Hepatocyte (in vitro differentiated cells): ENCODE measurements around the gene PCK1.
"Not testable (repeated sequence)": the region's sequence is repeated elsewhere in the genome, so short reads cannot be mapped to it uniquely, and the experiment has no call there.

Experiments
- EZH2 ChIP-seq: fragments of 200-600 bp; sonication (generic); IDR thresholded peaks from 2 replicates; pipeline ENCODE4 v1.6.1; 2016; ENCODE audit warnings: antibody characterized with exemption, mild to moderate bottlenecking, borderline replicate concordance
- TF ChIP-seq, protein P1 (sequence below): fragments of 200-600 bp; sonication (generic); IDR thresholded peaks from 2 replicates; pipeline ENCODE4 v1.5.1; 2016; ENCODE audit warnings: antibody characterized with exemption, mild to moderate bottlenecking; ENCODE audit not compliant: poor library complexity

GRCh38 chr20:57511709-57512108 lies 49.2 kb upstream of the PCK1 start:
- TF ChIP-seq, protein P1, sequence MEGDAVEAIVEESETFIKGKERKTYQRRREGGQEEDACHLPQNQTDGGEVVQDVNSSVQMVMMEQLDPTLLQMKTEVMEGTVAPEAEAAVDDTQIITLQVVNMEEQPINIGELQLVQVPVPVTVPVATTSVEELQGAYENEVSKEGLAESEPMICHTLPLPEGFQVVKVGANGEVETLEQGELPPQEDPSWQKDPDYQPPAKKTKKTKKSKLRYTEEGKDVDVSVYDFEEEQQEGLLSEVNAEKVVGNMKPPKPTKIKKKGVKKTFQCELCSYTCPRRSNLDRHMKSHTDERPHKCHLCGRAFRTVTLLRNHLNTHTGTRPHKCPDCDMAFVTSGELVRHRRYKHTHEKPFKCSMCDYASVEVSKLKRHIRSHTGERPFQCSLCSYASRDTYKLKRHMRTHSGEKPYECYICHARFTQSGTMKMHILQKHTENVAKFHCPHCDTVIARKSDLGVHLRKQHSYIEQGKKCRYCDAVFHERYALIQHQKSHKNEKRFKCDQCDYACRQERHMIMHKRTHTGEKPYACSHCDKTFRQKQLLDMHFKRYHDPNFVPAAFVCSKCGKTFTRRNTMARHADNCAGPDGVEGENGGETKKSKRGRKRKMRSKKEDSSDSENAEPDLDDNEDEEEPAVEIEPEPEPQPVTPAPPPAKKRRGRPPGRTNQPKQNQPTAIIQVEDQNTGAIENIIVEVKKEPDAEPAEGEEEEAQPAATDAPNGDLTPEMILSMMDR: not testable (repeated sequence)
- not testable (repeated sequence) for TF ChIP-seq EZH2
